Liver (tissue), 3 donors: ENCODE measurements around the gene SIL1.

ENCODE experiments used
- JUND ChIP-seq, 2 donors: IDR thresholded peaks; 2 replicates each; pipeline ENCODE4 v1.6.1; 2016; ENCODE audit warnings: antibody characterized with exemption in 2 of 2
- RAD21 ChIP-seq, 2 donors: IDR thresholded peaks; 2 replicates each; pipeline ENCODE4 v1.6.1; 2016; ENCODE audit warnings: antibody characterized with exemption in 2 of 2, mild to moderate bottlenecking in 2 of 2
- REST ChIP-seq: IDR thresholded peaks from 2 replicates; pipeline ENCODE4 v1.6.1; 2016; ENCODE audit warnings: antibody characterized with exemption, mild to moderate bottlenecking
- SP1 ChIP-seq: IDR thresholded peaks from 2 replicates; pipeline ENCODE4 v1.6.1; 2018; ENCODE audit warnings: antibody characterized with exemption, mild to moderate bottlenecking
- TAF1 ChIP-seq: conservative IDR thresholded peaks from 2 replicates; pipeline ENCODE4 v1.6.1; 2016; ENCODE audit warnings: antibody characterized with exemption, mild to moderate bottlenecking
- YY1 ChIP-seq: IDR thresholded peaks from 2 replicates; pipeline ENCODE4 v1.6.1; 2016; ENCODE audit warnings: antibody characterized with exemption, mild to moderate bottlenecking
- ZBTB33 ChIP-seq: IDR thresholded peaks from 2 replicates; pipeline ENCODE4 v1.6.1; 2016; ENCODE audit warnings: antibody characterized with exemption
- TF ChIP-seq, protein P1 (sequence below): fragments of 150-350 bp; IDR thresholded peaks from 2 replicates; pipeline ENCODE4 v1.5.1; 2017; ENCODE audit warnings: improper control_type of control experiment, low read depth, low read length; ENCODE audit not compliant: missing input control
- TF ChIP-seq, protein P2 (sequence below): IDR thresholded peaks from 2 replicates; pipeline ENCODE4 v1.6.1; 2016; ENCODE audit warnings: antibody characterized with exemption
- donor health status: healthy.
- donor health status: healthy.

GRCh38 chr5:139079225-139079990, 118.8 kb downstream of the SIL1 start:
- no peak for TF ChIP-seq ZBTB33
- TF ChIP-seq, protein P1, sequence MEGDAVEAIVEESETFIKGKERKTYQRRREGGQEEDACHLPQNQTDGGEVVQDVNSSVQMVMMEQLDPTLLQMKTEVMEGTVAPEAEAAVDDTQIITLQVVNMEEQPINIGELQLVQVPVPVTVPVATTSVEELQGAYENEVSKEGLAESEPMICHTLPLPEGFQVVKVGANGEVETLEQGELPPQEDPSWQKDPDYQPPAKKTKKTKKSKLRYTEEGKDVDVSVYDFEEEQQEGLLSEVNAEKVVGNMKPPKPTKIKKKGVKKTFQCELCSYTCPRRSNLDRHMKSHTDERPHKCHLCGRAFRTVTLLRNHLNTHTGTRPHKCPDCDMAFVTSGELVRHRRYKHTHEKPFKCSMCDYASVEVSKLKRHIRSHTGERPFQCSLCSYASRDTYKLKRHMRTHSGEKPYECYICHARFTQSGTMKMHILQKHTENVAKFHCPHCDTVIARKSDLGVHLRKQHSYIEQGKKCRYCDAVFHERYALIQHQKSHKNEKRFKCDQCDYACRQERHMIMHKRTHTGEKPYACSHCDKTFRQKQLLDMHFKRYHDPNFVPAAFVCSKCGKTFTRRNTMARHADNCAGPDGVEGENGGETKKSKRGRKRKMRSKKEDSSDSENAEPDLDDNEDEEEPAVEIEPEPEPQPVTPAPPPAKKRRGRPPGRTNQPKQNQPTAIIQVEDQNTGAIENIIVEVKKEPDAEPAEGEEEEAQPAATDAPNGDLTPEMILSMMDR, result no peak
- TF ChIP-seq RAD21 (IDR thresholded peaks at IDR 0.05), result no peak
- TF ChIP-seq YY1, result no peak
- no peak for TF ChIP-seq TAF1
- TF ChIP-seq REST, result no peak
- no peak for TF ChIP-seq JUND (IDR thresholded peaks at IDR 0.05)
- no peak for TF ChIP-seq SP1
- TF ChIP-seq, protein P2, sequence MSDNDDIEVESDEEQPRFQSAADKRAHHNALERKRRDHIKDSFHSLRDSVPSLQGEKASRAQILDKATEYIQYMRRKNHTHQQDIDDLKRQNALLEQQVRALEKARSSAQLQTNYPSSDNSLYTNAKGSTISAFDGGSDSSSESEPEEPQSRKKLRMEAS, result no peak
